HFFc6 (cell line): ENCODE results near the gene FAM163B. TPM values are rescaled to one million over a fixed set of nuclear protein-coding genes. Genes with fewer than 3 reads are reported as not detected.

Experiments
- DNase-seq: peaks from one replicate; pipeline ENCODE4 v3.0.0-alpha.2; 2018
- H3K27ac Mint-ChIP-seq: 2 replicates; pipeline ENCODE4 v1.8.0; 2020; ENCODE audit warnings: mild to moderate bottlenecking, mixed read lengths
- H3K27me3 Mint-ChIP-seq: 2 replicates; pipeline ENCODE4 v1.8.0; 2021; ENCODE audit warnings: mild to moderate bottlenecking, moderate library complexity, mixed read lengths; ENCODE audit not compliant: insufficient read depth
- H3K36me3 Mint-ChIP-seq: 2 replicates; pipeline ENCODE4 v1.8.0; 2021; ENCODE audit warnings: low read depth, mixed read lengths
- H3K4me1 Mint-ChIP-seq: 2 replicates; pipeline ENCODE4 v1.8.0; 2020; ENCODE audit warnings: low read depth, mixed read lengths
- H3K4me3 Mint-ChIP-seq: 2 replicates; pipeline ENCODE4 v1.8.0; 2020; ENCODE audit warnings: mild to moderate bottlenecking, moderate library complexity, mixed read lengths
- H3K9me3 Mint-ChIP-seq: 2 replicates; pipeline ENCODE4 v1.8.0; 2020; ENCODE audit warnings: mild to moderate bottlenecking, mixed read lengths
- total RNA-seq, 6 experiments: library from RNA; stranded (reverse); fragmentation: NEBNext Ultra II Directional; extraction: Animal tissue kit (Norgen Biotek cat#: 25700); gene quantifications; 2 replicates in 1 of 6; 3 replicates in 5 of 6; pipeline ENCODE4 v1.2.3, GENCODE V29; 2021
- TF ChIP-seq, protein P1 (sequence below): fragments of 200-600 bp; sonication (generic); IDR thresholded peaks from 2 replicates; pipeline ENCODE4 v1.5.0; 2021; ENCODE audit warnings: antibody characterized with exemption, mild to moderate bottlenecking

The FAM163B gene
- total RNA-seq, 6 experiments from 2014 or later, result not detected

DNA sequence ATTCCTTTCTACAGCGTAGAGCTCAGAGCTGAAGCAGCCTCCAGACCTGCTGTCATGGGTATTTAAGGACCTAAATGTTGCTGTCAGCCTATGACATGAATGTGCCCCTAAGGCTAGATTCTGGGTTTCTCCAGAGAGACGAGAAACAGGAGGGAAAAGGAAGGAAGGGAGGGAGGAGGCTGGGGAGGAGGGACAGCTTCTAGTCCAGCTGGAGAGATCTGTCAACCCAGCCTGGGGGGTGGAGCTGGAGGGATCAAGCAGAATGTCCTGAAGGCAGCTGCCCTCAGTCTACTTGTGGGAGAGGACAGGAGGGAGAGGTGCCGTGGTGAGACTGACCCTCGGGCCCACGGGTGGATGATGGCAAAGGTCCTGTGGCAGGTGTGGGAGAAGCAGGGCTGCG lies 25.9 kb upstream of the FAM163B start:
- Mint-ChIP-seq H3K36me3 (no peaks in the 10 kb centered on the region), H3K27ac (no peak overlapping the region), H3K27me3 (peaks cover 50% of the 10 kb centered on the region), H3K4me3 (no peak overlapping the region), H3K4me1 (no peaks in the 10 kb centered on the region), H3K9me3 (no peaks in the 10 kb centered on the region)
- TF ChIP-seq, protein P1, sequence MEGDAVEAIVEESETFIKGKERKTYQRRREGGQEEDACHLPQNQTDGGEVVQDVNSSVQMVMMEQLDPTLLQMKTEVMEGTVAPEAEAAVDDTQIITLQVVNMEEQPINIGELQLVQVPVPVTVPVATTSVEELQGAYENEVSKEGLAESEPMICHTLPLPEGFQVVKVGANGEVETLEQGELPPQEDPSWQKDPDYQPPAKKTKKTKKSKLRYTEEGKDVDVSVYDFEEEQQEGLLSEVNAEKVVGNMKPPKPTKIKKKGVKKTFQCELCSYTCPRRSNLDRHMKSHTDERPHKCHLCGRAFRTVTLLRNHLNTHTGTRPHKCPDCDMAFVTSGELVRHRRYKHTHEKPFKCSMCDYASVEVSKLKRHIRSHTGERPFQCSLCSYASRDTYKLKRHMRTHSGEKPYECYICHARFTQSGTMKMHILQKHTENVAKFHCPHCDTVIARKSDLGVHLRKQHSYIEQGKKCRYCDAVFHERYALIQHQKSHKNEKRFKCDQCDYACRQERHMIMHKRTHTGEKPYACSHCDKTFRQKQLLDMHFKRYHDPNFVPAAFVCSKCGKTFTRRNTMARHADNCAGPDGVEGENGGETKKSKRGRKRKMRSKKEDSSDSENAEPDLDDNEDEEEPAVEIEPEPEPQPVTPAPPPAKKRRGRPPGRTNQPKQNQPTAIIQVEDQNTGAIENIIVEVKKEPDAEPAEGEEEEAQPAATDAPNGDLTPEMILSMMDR, result no peak
- no peak for DNase-seq

DNA sequence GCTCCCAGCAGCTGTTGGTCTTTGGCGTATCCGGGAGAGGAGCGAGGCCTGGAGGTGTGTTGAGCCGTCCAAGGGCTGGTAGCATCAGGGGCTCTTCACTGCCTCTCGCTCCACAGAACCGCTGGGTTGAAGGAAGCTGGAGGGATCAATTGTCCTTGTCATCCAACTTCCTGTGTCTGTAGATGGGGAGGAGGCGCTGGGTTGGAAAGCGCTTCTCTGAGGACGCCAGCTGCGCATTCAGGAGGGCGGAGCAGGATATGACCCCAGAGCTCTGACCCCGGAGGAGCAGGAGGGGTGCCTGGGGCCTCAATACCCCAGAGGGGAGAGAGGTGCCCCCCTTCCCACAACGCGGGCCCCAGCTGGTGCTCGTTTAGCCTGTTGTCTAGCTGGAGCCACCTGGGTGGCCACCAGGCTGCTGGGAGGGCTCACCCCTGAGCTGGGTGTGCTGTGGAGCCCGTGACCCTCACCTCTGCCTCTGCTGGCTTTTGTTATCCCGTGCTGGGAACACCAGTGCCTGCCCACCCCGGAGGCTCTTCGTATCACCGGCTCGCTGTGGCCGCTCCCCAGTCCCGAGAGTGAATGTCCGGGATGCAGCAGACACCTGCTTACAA lies 25.0 kb upstream of the FAM163B start:
- Mint-ChIP-seq H3K27me3 (peaks cover 43% of the 10 kb centered on the region), H3K36me3 (no peaks in the 10 kb centered on the region), H3K27ac (no peak overlapping the region), H3K9me3 (no peaks in the 10 kb centered on the region), H3K4me3 (no peak overlapping the region), H3K4me1 (no peaks in the 10 kb centered on the region)
- DNase-seq, result no peak
- TF ChIP-seq, protein P1, result no peak

DNA sequence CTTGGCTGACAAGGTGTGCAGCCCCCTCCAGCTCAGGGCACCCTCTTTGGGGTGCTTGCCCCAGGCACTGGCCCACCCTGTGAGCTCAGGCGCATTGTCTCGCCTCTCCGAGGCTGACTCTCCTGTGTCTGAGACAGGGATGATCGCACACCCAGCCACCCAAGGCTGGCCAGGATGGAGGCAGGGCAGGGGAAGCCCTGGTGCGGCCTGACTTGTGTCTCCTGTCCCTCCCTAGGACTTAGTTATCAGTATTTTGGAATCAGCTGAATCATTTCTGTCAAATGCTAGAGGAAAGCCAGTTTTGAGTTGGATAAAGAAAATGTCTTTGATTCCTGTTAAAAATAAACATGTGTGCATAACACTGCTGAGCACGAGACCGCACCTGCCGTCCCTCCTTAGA lies 24.5 kb upstream of the FAM163B start:
- peaks cover 46% of the 10 kb centered on the region for H3K27me3 Mint-ChIP-seq
- H3K27ac Mint-ChIP-seq, result no peak overlapping the region
- no peak overlapping the region for H3K4me3 Mint-ChIP-seq
- TF ChIP-seq, protein P1, result no peak
- H3K36me3 Mint-ChIP-seq, result no peaks in the 10 kb centered on the region
- no peaks in the 10 kb centered on the region for H3K9me3 Mint-ChIP-seq
- H3K4me1 Mint-ChIP-seq, result no peaks in the 10 kb centered on the region
- no peak for DNase-seq

DNA sequence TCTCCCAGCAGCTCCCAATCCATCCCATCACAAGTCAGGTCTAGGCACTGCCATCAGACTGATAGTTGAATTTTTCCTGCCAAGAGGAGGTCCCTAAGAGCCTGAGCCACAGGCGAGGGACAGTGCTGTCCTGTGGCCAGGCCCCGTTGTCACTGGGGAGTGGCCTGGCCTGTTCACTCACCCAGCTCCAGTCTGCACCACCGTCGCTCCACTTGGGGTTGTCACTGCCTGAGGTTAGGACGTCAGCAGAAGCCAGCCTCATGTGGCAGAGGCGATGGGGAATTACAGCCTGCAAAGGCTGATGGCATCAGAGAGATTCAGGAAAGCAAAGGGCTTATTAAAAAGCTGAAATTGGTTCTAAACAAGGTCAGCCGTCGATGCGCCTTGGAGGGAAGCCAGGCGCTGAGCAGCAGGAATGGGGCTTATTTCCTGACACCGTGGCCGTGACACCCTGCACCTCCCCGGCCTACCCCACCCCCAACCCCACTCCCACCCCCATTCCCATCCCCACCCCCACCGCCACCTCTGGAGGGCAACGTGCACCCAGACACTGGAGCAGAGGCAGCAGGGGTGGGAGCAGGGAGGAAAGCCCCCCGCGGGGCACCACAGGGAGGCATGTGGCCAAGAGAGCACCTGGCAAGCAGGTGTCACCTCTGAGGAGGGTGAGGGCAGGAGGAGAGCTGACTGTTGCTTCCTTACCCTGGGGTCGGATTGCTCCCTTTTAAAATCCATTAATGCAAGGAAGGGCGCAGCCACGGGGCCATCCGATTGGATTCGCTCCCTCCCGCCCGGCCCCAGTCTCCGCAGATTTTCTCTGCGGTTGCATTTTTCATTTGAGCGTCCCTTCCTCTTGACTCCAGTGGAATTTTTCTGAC lies 23.9 kb upstream of the FAM163B start:
- no peak for DNase-seq
- TF ChIP-seq, protein P1, result no peak
- Mint-ChIP-seq H3K27me3 (peaks cover 46% of the 10 kb centered on the region), H3K9me3 (no peaks in the 10 kb centered on the region), H3K27ac (no peak overlapping the region), H3K4me3 (no peak overlapping the region), H3K36me3 (no peaks in the 10 kb centered on the region), H3K4me1 (no peaks in the 10 kb centered on the region)

DNA sequence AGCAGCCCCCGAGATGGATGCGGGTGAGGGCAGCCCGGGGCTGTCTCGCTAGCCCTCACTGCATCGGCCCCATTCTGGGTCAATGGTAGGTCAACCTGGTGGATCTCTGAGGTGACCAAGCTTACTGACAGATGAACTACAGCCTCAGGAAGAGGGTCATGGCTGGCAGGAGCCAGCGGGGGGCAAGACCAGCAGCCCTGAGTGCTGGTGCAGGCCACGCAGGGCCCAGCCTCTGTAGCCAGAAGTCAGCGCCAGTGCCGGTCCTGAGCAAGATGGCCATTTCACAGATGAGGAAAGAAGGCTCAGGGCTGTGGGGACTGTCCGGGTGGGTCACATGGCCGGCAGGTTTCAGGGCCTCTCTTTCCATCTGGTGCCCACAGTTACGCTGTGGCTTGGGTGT lies 21.9 kb upstream of the FAM163B start:
- H3K9me3 Mint-ChIP-seq, result peaks cover 13% of the 10 kb centered on the region
- H3K36me3 Mint-ChIP-seq, result no peaks in the 10 kb centered on the region
- no peaks in the 10 kb centered on the region for H3K4me1 Mint-ChIP-seq
- no peak overlapping the region for H3K4me3 Mint-ChIP-seq
- no peak for DNase-seq
- H3K27ac Mint-ChIP-seq, result no peak overlapping the region
- TF ChIP-seq, protein P1, result no peak
- peaks cover 52% of the 10 kb centered on the region for H3K27me3 Mint-ChIP-seq
